ENCODE measurements around the gene TMEM30B.
A peak's percentile ranks its signal among the peaks of the same experiment; 100 is the strongest.

The TMEM30B gene

DNA sequence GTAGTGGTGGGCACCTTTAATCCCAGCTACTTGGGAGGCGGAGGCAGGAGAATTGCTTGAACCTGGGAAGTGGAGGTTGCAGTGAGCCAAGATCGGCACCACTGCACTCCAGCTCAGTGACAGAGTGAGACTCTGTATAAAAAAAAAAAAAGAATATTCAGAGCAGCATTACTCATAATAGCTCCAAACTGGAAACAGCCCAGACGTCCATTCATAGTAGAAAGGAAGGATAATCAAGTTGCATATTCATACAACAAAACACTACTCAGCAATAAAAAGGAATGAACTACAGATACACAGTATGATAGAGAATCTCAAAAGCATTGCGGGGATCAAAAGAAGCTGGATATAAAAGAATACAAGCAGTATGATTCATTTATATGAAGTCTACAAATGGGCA lies 19.1 kb downstream of the TMEM30B start:
- no peaks in the 10 kb centered on the region for H3K36me3 ChIP-seq (replicated peaks)
- no peak for DNase-seq
- TF ChIP-seq, protein P1, sequence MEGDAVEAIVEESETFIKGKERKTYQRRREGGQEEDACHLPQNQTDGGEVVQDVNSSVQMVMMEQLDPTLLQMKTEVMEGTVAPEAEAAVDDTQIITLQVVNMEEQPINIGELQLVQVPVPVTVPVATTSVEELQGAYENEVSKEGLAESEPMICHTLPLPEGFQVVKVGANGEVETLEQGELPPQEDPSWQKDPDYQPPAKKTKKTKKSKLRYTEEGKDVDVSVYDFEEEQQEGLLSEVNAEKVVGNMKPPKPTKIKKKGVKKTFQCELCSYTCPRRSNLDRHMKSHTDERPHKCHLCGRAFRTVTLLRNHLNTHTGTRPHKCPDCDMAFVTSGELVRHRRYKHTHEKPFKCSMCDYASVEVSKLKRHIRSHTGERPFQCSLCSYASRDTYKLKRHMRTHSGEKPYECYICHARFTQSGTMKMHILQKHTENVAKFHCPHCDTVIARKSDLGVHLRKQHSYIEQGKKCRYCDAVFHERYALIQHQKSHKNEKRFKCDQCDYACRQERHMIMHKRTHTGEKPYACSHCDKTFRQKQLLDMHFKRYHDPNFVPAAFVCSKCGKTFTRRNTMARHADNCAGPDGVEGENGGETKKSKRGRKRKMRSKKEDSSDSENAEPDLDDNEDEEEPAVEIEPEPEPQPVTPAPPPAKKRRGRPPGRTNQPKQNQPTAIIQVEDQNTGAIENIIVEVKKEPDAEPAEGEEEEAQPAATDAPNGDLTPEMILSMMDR (IDR thresholded peaks at IDR 0.05; ENCODE audit: low read depth, low read length, missing control alignments) = no peak
- in situ Hi-C loops (cut with HindIII; ENCODE audit: low pct_ligation_motif_present, low sequenced_read_pairs) = no loop called here
- H3K4me3 ChIP-seq (ENCODE audit: low read depth, low read length) = no peak overlapping the region
- no peaks in the 10 kb centered on the region for H3K27me3 ChIP-seq (replicated peaks)
- no peak overlapping the region for H3K27ac ChIP-seq

DNA sequence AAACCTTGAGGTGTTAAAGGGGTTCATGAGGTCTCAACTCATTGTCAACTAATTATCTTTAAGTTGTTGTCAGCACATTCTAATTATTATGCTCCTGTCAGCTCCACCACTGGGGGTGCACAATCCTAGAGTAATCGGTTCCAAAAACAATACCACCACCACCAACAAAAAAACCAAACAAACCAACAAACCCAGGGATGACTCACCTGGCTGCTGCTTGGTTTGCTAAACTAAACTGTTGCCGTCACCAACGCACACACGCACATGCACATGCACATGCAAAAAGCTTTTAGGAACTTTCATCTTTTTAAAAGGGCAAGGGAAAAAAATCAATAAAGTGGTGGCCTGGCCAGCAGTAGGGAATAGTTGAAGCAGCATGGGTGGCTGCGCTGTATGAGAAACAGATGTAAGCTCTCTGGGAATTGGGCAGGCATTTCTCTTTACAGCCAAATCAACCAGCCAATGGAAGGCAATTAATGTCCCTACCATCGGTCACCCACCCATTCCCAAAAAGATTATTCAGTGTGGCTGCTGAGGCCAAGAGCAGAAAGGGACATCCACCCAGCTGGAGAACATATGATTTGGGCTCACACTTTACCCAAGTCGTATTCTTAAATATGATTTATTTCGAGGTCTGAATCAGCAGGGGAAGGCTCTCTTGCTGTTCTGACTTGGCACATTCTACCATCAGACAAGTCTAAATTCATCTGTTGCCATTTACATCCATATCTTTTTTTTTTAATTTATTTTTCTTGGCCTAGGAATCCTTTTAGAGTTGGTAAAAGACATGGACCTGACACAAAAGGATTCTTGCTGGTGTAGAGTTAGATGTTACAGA lies 20.0 kb downstream of the TMEM30B start:
- DNase-seq = peak; percentile 86
- Histone ChIP-seq H3K27ac (no peak overlapping the region), H3K36me3 (replicated peaks) (no peaks in the 10 kb centered on the region), H3K4me3 (ENCODE audit: low read depth, low read length) (no peak overlapping the region), H3K27me3 (replicated peaks) (no peaks in the 10 kb centered on the region)
- in situ Hi-C loops (cut with HindIII; ENCODE audit: low pct_ligation_motif_present, low sequenced_read_pairs) = no loop called here
- TF ChIP-seq, protein P1 (IDR thresholded peaks at IDR 0.05; ENCODE audit: low read depth, low read length, missing control alignments) = peak; percentile 46

DNA sequence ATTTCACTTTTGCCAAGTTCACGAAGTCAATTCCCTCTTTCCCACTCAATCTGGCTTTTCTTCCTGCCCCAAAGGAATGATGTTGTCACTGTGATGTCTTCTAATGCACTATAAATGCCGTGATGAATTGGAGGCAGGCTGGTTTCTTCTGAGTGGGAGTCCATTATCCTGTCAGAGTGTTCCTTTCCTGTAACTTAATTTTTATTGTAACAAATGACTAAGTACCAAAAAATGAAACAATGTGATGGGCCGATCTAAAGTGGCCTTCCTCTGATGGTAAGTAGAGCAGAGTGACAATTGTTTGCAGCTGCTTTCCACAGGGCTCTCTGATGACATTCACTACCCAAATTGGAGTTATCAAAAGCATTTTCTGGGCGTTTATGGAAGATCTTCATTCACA lies 22.2 kb downstream of the TMEM30B start:
- Histone ChIP-seq H3K27me3 (replicated peaks) (no peaks in the 10 kb centered on the region), H3K36me3 (replicated peaks) (no peaks in the 10 kb centered on the region), H3K27ac (no peak overlapping the region), H3K4me3 (ENCODE audit: low read depth, low read length) (no peak overlapping the region)
- TF ChIP-seq, protein P1 (IDR thresholded peaks at IDR 0.05; ENCODE audit: low read depth, low read length, missing control alignments) = no peak
- in situ Hi-C loops (cut with HindIII; ENCODE audit: low pct_ligation_motif_present, low sequenced_read_pairs) = no loop called here
- no peak for DNase-seq

DNA sequence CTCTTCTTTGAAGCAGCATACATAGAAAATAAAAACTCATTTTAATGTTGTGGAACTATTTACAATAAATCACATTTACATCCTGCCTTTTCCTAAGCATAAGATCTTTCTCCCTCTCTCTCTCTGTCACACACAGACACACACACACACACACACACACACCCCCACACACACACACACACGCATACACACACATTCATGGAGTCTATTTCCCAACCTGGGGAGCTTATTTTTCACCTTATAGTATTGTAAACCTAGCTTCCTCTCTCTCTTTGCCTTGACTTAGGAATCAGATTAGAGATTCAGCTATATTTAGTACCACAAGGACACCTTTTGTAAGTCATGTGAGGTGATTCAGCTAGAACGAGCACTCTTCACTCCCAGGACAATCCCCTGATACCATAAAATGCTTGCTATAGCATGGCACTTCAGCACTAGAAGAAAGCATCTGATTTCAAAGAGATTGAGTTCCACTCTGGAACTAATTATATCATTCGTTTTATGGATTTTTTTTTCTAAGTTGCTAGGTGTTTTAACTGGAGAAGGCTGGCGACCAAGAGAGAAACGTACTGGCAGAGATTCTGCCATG lies 23.6 kb downstream of the TMEM30B start:
- no peak overlapping the region for H3K27ac ChIP-seq
- no peaks in the 10 kb centered on the region for H3K27me3 ChIP-seq (replicated peaks)
- no peaks in the 10 kb centered on the region for H3K36me3 ChIP-seq (replicated peaks)
- no peak for DNase-seq
- no peak overlapping the region for H3K4me3 ChIP-seq (ENCODE audit: low read depth, low read length)
- TF ChIP-seq, protein P1 (IDR thresholded peaks at IDR 0.05; ENCODE audit: low read depth, low read length, missing control alignments) = no peak
- in situ Hi-C loops (cut with HindIII; ENCODE audit: low pct_ligation_motif_present, low sequenced_read_pairs) = no loop called here

DNA sequence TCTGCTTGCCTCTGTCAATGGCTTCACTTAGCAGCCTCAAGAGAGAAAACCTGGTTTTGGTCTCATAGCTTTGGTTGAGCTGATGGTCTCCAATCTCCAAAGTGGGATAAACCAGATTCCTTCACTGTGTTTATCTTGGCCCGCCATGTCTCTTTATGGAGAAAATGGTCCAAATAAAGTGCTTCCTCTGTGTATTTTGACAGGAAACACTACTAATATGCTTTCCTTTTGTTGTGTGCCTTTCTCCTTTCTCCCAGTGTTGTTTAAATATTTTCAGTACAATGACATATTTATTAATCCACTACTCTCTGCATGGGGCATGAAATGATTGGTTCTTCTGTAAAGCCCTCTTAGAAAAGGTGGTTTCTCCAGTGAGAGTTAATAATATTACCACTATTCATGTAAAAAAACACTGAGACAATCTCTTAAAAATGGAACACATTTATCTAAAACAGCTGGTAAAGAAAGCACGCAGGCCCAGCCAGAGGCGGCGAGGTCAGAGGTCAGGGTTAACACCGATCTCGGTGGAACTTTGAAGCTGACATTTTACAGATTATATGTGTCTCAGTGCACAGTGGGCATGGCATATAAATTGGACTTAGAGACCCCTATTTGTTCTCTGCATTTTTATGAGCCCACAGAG lies 24.2 kb downstream of the TMEM30B start:
- Histone ChIP-seq H3K27me3 (replicated peaks) (no peaks in the 10 kb centered on the region), H3K27ac (no peak overlapping the region), H3K36me3 (replicated peaks) (no peaks in the 10 kb centered on the region), H3K4me3 (ENCODE audit: low read depth, low read length) (no peak overlapping the region)
- in situ Hi-C loops (cut with HindIII; ENCODE audit: low pct_ligation_motif_present, low sequenced_read_pairs) = no loop called here
- TF ChIP-seq, protein P1 (IDR thresholded peaks at IDR 0.05; ENCODE audit: low read depth, low read length, missing control alignments) = no peak
- DNase-seq = no peak

All from brain microvascular endothelial cell (primary cell).